H1 (cell line): ENCODE data around the gene CCDC71.

Source experiments
- CBX5 ChIP-seq: fragments of 300-800, 300-1000 bp; sonication (generic); IDR thresholded peaks from 2 replicates; pipeline ENCODE4 v1.7.1; 2016; ENCODE audit warnings: antibody characterized with exemption, low read length, low read depth
- CREB1 ChIP-seq: IDR thresholded peaks from 2 replicates; pipeline ENCODE4 v1.6.1; 2012; ENCODE audit warnings: inconsistent platforms
- JUND ChIP-seq: IDR thresholded peaks from 2 replicates; pipeline ENCODE4 v1.6.1; 2011; ENCODE audit warnings: mild to moderate bottlenecking, improper control_type of control experiment, low read length
- KDM4A ChIP-seq: IDR thresholded peaks from one replicate; pipeline ENCODE4 v1.7.1; 2012; ENCODE audit warnings: low read depth, mild to moderate bottlenecking, moderate library complexity, low read length, inconsistent platforms; ENCODE audit not compliant: severe bottlenecking
- NRF1 ChIP-seq: IDR thresholded peaks from 2 replicates; pipeline ENCODE4 v1.6.1; 2011; ENCODE audit warnings: mild to moderate bottlenecking, low read depth, low read length, improper control_type of control experiment
- POLR2A ChIP-seq, 2 experiments: IDR thresholded peaks; 1 replicate in 1 of 2; 2 replicates in 1 of 2; pipeline ENCODE4 v1.6.1; 2011; ENCODE audit warnings: low read depth in 2 of 2, low read length in 2 of 2, mild to moderate bottlenecking in 2 of 2; ENCODE audit errors: control extremely low read depth in 1 of 2
- POLR2AphosphoS5 ChIP-seq: IDR thresholded peaks from 2 replicates; pipeline ENCODE4 v1.6.1; 2011; ENCODE audit warnings: low read depth, low read length
- POU5F1 ChIP-seq: IDR thresholded peaks from 2 replicates; pipeline ENCODE4 v1.6.1; 2011; ENCODE audit warnings: low read depth, mild to moderate bottlenecking, low read length, moderate library complexity
- SP4 ChIP-seq: IDR thresholded peaks from 2 replicates; pipeline ENCODE4 v1.6.1; 2012; ENCODE audit warnings: low read length, inconsistent platforms
- TAF1 ChIP-seq: IDR thresholded peaks from 2 replicates; pipeline ENCODE4 v1.6.1; 2011; ENCODE audit warnings: mild to moderate bottlenecking, low read depth, low read length
- TF ChIP-seq, protein P1 (sequence below): IDR thresholded peaks from 2 replicates; pipeline ENCODE4 v1.6.1; 2011; ENCODE audit warnings: low read depth, mild to moderate bottlenecking, low read length; ENCODE audit not compliant: insufficient read depth

DNA sequence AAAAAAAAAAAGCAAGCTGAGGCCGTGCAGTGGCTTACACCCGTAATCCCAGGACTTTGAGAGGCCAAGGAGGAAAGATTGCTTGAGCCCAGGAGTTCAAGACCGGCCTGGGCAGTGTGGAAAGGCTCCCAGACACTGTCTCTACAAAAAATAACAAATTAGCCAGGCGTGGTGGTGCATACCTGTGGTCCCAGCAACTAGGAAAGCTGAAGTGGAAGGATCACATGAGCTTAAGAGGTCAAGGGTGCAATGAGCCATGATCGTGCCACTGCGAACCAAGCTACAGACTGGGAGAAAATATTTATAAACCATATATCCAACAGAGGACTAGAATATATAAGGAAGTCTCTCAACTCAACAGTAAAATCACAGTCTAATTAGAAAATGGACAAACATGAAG, 15.2 kb upstream of the CCDC71 start:
- no peak for TF ChIP-seq JUND
- TF ChIP-seq TAF1, result no peak
- TF ChIP-seq KDM4A, result no peak
- no peak for TF ChIP-seq SP4
- TF ChIP-seq POU5F1, result no peak
- no peak for TF ChIP-seq CBX5
- TF ChIP-seq, protein P1, sequence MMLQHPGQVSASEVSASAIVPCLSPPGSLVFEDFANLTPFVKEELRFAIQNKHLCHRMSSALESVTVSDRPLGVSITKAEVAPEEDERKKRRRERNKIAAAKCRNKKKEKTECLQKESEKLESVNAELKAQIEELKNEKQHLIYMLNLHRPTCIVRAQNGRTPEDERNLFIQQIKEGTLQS, result no peak
- no peak for TF ChIP-seq POLR2AphosphoS5
- TF ChIP-seq POLR2A (IDR thresholded peaks at IDR 0.05; ENCODE audit: control extremely low read depth in 1 of 2, low read depth in 2 of 2, low read length in 2 of 2), result no peak
- no peak for TF ChIP-seq CREB1
- TF ChIP-seq NRF1, result no peak
